HG02623 (cell line): ENCODE measurements around the gene CCP110.
"Not testable (repeated sequence)": the region's sequence is repeated elsewhere in the genome, so short reads cannot be mapped to it uniquely, and the experiment has no call there.

Experiments
- ATAC-seq: cut with Tn5 transposase; IDR thresholded peaks from one replicate; pipeline ENCODE4 v1.9.1; 2021; ENCODE audit warnings: moderate library complexity; ENCODE audit not compliant: unreplicated experiment

Gene CCP110

DNA sequence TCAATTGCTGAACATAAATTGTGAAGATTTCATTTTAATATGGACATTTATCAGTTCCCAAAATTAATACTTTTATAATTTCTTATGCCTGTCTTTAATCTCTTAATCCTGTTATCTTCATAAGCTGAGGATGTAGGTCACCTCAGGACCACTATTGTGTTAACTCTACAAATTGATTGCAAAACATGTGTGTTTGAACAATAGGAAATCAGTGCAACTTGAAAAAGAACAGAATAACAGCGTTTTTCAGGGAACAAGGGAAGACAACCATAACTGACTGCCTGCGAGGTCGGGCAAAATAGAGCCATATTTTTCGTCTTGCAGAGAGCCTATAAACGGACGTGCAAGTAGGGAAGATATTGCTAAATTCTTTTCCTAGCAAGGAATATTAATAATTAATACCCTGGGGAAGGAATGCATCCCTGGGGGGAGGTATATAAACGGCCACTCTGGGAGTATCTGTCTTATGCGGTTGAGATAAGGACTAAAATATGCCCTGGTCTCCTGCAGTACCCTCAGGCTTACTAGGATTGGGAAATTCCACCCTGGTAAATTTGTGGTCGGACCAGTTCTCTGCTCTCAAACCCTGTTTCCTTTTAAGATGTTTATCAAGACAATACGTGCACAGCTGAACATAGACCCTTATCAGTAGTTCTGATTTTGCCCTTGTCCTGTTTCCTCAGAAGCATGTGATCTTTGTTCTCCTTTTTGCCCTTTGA is 19.7 kb downstream of the CCP110 start:
- not testable (repeated sequence) for ATAC-seq

DNA sequence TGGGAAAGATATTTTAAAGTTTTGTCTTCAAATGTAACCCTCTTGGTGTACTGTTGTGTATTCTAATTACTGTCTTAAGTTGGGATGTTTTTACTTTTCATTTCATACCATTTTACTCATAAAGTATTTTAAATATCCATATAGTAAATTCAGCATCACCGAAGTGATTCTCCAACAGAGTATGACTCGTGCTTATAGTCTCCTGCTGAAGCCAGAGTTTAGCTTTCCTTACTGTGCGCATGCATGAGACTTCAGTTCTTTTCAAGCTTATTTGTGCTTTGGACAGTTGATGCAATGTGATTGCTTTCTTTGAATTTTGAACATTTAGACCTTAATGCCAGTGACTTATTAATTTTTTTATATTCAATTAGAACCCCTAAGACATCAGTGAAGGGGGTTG is 24.4 kb downstream of the CCP110 start:
- no peak for ATAC-seq

DNA sequence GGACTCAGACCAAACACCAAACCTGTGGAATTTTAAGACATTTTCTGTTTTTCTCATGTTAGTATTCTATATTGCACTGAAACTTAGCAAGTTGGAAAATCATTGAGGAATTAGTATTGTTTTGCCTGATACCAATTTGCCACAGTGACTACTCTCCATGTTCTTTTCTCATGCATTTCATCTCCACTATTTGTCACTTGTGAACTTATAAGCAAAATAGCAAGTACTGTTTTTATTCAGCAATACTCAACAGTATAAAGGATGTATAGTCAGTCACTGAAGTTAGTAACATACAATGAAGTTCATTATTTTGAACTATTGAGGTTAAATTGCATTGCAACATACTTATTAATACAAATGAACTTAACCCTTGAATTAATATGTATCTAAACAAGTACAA is 25.9 kb downstream of the CCP110 start:
- no peak for ATAC-seq

DNA sequence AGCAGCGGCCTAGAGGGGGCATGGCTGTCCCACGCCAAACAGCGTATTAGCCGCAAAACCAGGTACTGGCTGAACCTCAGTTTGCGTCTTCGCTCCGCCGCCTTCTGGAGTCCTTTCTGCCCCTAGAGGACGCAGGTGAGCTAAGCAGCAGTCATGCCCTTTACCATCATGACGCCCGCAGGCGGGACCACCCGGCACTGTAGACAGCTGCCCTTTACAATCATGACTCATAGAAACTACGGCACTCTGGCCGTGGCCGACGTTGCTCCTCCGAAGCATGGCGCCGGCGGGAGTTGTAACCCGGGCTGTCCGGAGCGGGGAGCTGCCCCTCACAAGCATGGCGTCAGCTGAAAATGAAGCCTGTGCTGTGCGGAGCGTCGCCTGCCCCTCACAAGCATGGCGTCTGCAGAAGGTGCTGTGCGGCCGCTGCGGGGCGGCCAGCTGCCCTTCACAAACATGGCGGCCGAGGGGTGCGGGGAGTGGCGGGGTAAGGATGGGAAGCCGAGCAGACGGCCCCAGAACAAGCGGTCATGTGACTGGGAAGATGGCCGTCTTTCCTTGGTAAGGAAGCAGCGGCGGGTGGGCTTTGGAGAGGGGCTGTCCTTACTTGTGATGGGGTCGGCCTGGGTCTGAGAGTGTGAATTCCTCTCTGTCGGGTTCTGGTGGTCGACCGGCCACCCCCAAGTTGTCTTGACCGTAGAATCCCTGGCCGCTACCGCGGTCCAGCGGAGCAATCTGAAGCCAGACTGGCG is 31.6 kb downstream of the CCP110 start, which contains the start of gene VPS35L:
Gene VPS35L (plus strand): TSS at position 518 of the 752 bp plus-strand sequence. CDS start 27 bp downstream, at position 545.
- peak; percentile 94 for ATAC-seq

DNA sequence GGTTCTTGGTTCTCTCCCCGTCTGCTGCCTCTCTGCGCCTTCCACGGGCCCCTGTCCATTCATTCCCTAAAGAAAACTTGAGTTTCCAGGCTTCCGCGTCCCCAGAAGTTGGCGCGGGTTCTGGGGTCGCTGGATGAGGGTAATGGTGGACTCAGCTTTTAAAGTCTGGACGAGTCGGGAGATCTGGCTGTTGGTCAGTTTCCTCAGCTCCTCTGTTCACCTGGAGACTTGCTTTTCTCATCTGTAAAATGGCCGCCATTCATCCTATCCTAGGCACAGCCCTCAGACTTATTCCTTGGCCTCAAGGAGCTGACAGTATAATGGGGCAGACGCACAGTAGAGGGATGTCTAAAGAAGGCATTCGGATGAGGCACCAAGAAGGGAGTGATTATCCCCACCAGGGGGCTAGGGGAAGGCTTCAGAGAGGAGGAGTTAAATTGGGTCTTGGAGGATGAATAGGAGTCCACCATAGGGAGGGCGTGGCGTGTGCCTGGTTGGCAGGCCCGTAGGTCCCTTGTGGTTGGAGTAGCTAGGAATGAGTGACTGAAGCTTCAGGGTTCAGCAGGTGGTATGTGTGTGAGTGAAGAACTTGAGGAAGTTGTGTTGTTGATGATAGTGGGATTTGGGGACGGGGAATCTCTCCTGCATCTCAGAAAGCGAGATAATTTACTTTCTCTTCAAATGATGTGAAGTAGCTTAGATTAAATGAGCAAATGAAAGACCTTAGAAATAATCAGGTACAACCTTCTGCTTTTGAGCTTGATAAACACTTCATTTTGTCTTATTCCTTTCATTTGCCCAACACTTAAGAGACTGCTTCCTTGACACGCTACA is 32.4 kb downstream of the CCP110 start:
- no peak for ATAC-seq

DNA sequence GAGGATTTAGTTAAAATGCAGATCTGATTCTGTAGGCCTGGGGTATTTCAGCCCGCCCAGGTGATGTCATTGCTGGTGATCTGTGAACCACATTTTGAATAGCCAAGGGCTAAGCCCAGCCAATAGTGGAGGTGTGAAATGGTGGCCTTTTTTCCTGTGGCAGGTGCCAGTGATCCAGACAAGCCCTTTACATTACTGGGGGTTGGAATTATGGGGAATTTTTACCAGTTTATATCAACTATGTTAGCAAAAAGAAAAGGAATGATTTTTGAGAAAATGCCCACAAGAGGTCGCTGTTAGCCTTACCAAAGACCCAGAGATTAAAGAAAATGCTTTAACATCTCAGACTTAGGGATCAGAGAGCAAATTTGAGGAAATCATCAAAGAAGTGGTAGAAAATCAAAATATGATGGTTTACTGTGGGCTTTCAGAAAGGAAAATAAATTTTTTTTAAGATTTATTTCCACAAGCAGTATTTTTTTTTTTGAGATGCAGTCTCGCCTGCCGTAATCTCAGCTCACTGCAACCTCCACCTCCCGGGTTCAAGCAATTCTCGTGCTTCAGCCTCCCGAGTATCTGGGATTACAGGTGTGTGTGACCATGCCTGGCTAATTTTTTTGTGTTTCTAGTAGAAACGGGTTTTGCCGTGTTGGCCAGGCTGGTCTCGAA is 35.6 kb downstream of the CCP110 start:
- no peak for ATAC-seq

DNA sequence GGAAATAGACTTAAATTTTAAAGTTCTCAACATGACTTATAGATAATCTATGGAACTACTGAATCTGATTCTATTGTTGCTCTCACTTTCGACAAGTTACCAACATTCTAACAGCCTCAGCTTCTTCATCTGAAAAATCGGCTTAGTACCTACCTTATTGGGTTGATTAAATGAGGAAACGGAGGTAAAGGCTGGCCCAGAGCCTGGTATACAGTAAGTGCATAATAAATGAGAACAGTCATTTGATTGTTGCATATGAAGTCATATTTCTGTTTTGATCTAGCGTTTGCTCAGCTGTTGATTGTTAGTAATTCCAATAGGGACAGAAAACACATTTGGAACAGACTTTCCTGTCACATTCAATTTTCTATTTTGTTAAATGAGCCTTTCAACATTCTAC is 36.3 kb downstream of the CCP110 start:
- no peak for ATAC-seq

DNA sequence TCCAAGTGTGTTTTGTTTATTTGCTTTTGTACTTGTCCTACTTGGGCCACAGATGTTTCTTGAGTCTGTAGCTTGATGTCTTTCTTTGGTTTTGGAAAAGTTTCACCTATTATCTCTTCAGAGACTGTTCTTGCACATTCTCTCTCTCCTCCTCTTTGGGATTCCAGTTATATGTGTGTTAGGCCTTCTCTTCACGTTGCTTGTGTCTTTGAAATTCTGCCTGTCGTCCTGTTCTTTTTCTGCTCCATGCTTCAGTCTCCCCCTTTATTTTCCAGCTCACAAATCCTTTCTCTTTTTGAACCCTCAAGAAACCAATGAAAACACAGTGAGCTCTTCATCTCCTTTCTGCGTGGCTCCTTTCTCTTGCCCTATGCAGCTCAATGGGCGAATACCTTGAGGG is 39.6 kb downstream of the CCP110 start:
- ATAC-seq = no peak

DNA sequence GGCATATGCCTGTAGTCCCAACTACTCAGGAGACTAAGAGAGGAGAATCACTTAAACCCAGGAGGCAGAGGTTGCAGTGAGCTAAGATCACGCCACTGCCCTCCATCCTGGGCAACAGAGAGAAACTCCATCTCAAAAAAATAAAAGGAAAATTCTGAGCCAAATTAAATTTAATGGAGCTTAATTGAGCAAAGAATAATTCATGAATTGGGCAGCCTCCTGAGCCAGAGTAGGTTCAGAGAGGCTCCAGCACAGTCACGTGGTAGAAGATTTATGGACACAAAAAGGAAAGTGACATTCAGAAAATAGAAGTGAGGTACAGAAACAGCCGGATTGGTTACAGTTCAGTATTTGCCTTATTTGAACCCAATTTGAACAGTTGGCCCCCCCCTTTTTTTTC is 42.6 kb downstream of the CCP110 start:
- no peak for ATAC-seq

DNA sequence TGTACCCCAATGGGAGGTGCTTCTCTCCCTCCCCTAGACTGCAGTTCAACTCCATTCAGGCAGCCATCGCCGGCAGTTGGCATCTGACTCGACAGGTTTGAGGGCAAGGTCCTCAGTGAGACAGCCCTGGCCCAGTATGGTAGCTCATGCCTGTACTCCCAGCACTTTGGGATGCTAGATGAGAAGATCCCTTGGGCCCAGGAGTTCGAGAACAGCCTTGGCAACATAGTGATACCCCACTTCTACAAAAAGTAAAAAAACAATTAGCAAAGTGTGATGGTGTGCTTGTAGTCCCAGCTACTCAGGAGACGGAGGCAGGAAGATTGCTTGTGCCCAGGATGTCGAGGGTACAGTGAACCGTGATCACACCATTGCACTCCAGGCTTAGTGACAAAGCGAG is 43.8 kb downstream of the CCP110 start:
- no peak for ATAC-seq

DNA sequence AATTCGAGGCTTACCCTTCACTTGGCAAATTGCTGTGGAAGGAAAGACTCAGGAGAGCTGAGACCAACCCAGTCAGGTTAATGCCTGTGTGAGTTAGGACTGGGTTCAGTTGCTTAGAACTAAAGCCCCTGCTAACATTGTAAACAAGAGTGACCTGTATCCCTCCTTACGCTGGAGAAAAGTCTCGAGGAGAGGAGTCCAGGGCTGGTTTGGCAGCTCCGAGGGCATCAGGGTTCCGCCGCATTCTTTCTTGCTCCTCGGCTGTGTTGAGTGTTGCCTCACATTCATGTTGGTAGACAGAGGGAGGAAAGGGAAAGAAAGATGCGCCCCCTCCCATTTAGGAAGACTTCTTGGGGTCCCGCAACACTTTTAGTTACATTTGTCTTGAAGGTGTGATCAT is 50.3 kb downstream of the CCP110 start:
- no peak for ATAC-seq

DNA sequence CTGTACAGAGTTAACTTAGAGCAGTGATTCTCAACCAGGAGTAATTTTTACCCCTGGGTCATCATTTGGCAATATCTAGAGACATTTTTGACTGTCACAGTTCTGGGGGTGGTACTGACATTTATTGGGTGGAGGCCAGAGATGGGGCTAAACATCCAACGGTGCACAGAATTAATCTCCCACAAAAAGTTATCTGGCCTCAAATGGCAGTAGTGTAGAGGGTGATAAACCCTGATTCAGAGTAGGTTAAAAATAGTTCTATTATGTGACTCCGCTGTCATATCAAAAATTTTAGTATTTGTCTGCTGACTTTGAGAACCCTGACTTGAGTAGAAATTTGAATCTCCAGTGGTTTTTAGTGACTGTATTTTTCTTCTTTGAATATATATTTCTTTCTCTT is 50.9 kb downstream of the CCP110 start:
- no peak for ATAC-seq

DNA sequence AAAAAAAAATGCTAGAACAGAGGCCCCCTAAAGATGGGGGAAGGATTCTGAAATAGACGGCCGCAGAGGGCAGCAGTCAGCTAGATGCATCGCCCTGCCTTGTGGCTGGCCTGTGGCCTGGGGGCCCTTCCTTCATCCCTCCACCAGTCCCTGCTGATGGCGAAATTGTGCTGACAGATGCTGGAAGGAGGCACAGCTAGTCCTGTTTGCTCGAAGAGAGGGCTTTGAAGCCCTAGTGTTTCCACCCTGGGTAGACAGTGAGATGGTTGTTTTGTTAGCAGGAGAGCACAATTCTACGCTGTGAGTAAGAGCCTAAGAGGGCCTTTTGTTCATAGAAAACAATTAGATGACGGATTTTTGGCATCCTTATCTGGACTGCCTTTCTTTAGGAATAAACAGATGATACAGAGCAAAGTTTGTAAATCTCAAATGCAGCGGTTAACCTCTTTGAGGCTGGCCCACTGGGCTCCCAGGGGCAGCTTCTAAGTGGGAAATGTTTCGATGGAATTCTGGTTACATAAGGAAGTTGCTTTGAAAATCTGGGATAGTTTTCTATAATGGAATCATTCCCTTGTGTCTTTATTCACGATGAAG is 54.7 kb downstream of the CCP110 start:
- no peak for ATAC-seq

DNA sequence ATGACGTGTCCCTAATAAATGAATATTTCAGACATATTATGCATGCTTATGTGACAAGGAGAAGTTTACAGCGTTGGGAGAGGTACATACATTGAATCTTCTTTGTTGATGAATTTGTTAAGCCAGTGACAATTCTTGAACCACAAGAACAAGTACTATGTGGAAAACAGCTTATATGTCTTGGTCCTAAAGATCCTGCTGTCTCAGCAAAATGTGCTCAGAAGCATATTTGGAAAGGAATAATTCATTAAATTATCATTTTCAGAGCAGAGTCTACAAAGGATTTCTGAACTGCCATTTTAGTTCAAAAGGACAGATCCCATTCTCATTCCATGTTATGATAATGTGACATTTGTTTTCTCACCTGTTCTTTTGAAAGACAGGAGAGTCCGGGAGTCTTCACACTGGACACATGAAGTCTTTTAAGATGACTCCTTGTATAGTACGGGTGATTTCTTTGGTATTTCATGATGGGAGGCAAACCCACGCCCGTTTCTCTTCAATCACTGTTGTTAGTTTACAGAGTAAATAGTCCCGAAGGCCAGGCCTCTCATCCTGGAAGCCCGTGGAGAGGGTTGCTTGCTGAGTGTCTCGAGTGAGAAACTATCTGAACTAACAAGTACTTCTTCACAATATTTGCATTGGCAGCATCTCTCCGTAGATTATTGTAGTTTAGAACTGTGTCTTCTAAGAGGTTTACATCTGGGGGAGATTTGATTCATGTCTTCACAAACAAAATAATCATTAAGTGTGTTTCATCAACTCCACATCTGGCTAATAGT is 58.5 kb downstream of the CCP110 start:
- no peak for ATAC-seq

DNA sequence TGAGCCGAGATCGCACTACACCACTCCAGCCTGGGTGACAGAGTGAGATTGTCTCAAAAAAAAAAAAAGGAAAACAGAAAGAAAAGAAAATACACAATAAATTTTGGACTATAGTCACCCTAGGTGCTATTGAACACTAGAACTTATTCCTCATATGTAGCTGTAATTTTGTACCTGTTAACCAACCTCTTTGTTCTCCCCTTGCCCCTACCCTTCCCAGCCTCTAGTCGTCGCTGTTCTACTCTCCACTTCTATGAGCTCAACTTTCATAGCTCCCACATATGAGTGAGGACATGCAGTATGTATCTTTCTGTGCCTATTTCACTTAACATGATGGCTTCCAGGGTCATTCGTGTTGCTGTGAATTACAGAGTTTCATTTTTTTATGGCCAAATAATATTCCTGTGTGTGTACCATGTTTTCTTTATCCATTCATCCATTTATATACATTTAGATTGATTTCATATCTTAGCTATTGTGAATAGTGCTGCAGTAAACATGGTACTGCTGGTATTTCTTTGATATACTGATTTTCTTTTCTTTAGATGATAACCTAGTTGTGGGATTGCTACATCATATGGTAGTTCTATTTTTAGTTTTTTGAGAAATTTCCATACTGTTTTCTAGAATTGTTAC is 60.0 kb downstream of the CCP110 start:
- no peak for ATAC-seq

DNA sequence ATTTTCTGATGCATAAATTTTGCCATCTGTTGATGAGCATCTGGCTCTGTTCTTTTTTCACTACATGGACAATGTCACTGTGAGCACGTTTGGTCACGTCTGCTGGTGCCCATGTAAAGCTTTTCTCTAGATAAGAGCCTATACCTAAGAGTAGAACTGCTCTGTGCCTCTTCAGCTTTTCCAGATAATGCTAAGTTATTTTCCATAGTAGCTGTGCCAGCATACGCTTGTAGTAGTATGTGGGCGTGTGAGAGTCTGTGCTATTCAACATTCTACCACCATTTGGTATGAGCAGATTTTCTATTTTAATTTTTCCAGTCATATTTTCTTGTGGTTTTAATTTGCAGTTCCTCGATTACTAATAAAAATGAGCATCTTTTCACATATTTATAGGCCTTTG is 64.9 kb downstream of the CCP110 start:
- no peak for ATAC-seq

DNA sequence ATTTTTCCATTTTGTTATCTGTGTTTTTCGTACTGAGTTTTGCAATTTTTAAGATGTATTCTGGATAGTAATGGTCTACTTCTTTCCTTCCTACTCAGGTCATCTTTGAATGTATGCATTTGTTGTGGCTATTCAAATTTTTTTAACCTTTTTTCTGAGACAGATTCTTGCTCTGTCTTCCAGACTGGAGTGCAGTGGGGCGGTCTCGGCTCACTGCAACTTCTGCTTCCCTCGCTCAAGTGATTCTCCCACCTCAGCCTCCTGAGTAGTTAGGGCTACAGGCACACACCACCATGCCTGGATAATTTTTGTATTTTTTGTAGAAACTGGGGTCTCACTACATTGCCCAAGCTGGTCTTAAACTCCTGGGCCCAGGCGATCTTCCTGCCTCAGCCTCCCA is 65.4 kb downstream of the CCP110 start:
- no peak for ATAC-seq

DNA sequence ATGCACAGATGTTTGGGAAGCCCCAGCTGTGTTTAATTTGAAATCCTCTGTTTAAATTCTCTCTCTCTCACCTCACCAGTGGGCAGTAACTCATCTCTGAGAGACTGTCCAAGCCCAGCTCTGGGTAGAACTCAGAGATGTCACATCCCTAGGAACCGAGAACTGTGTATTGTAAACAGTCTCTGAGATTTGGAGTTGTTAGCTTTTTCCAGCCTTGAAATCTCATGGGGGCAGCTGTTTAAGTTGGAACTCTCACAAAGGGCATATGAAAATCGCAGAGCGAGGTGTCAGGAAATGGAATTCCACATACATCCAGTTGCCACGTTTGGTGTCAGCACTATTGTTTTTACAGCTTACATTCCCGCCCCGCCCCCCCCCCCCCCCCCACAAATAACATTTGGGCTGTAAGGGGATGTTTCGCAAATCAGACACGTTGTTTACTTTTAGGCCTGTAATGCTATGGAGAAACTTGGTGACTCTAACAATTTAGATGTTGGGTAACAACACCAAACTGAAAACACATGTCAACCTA is 66.1 kb downstream of the CCP110 start:
- no peak for ATAC-seq
